Measurements from ENCODE around the gene PPP6R1.

The PPP6R1 gene

GRCh38 chr19:55279770-55280643, 21.2 kb upstream of the PPP6R1 start, which contains the start of gene HSPBP1:
Gene HSPBP1 (minus strand): TSS chr19:55280110. CDS start chr19:55279608, 502 bp downstream.
- DNase-seq (ENCODE audit: low read depth), result peak; percentile 86

GRCh38 chr19:55279340-55279739, 20.5 kb upstream of the PPP6R1 start:
- DNase-seq (ENCODE audit: low read depth), result no peak

- no peak for DNase-seq (ENCODE audit: low read depth)
Observed at GRCh38 chr19:55278391-55279135, 19.7 kb upstream of the PPP6R1 start.

- DNase-seq (ENCODE audit: low read depth), result no peak
Observed at GRCh38 chr19:55277494-55277893, 18.7 kb upstream of the PPP6R1 start.

GRCh38 chr19:55276720-55277430, 18.1 kb upstream of the PPP6R1 start:
- DNase-seq (ENCODE audit: low read depth), result no peak

- no peak for DNase-seq (ENCODE audit: low read depth)
Observed at GRCh38 chr19:55275851-55276719, 17.3 kb upstream of the PPP6R1 start.

GRCh38 chr19:55273978-55274707, 15.3 kb upstream of the PPP6R1 start:
- DNase-seq (ENCODE audit: low read depth), result no peak

GRCh38 chr19:55272142-55272541, 13.3 kb upstream of the PPP6R1 start:
- no peak for DNase-seq (ENCODE audit: low read depth)

- no peak for DNase-seq (ENCODE audit: low read depth)
Observed at GRCh38 chr19:55270172-55270942, 11.5 kb upstream of the PPP6R1 start.

- DNase-seq (ENCODE audit: low read depth), result no peak
Observed at GRCh38 chr19:55269299-55269698, 10.5 kb upstream of the PPP6R1 start.

- no peak for DNase-seq (ENCODE audit: low read depth)
Observed at GRCh38 chr19:55266840-55267239, 8.0 kb upstream of the PPP6R1 start.

GRCh38 chr19:55266404-55266803, 7.6 kb upstream of the PPP6R1 start:
- no peak for DNase-seq (ENCODE audit: low read depth)

GRCh38 chr19:55265723-55266386, 7.0 kb upstream of the PPP6R1 start:
- no peak for DNase-seq (ENCODE audit: low read depth)

- no peak for DNase-seq (ENCODE audit: low read depth)
Observed at GRCh38 chr19:55265173-55265572, 6.4 kb upstream of the PPP6R1 start.

GRCh38 chr19:55264531-55264930, 5.7 kb upstream of the PPP6R1 start:
- DNase-seq (ENCODE audit: low read depth), result no peak

- DNase-seq (ENCODE audit: low read depth), result no peak
Observed at GRCh38 chr19:55262359-55262758, 3.5 kb upstream of the PPP6R1 start.

GRCh38 chr19:55261671-55262126, 2.9 kb upstream of the PPP6R1 start:
- DNase-seq (ENCODE audit: low read depth), result no peak

GRCh38 chr19:55259540-55260210, 858 bp upstream of the PPP6R1 start:
- no peak for DNase-seq (ENCODE audit: low read depth)

- no peak for DNase-seq (ENCODE audit: low read depth)
Observed at GRCh38 chr19:55258476-55258827, 365 bp downstream of the PPP6R1 start.

Measured in stimulated activated CD8-positive, alpha-beta memory T cell treated with anti-CD3 and anti-CD28 coated beads, Interleukin-12 subunit alpha, Interleukin-12 subunit beta, amount 100 ng/mL, for 4 hours (primary cell).